ENCODE results near the gene TRAPPC13.
"Not testable (repeated sequence)": the region's sequence is repeated elsewhere in the genome, so short reads cannot be mapped to it uniquely, and the experiment has no call there.

Gene TRAPPC13

GRCh38 chr5:65676056-65676455 is 51.2 kb downstream of the TRAPPC13 start:
- not testable (repeated sequence) for DNase-seq (ENCODE audit: low read depth in 2 of 2)

GRCh38 chr5:65682148-65682547 is 57.3 kb downstream of the TRAPPC13 start:
- DNase-seq (ENCODE audit: low read depth in 2 of 2) = no peak

GRCh38 chr5:65693121-65693520 is 68.3 kb downstream of the TRAPPC13 start:
- no peak for DNase-seq (ENCODE audit: low read depth in 2 of 2)

GRCh38 chr5:65695162-65695755 is 70.4 kb downstream of the TRAPPC13 start:
- DNase-seq (ENCODE audit: low read depth in 2 of 2) = no peak

- no peak for DNase-seq (ENCODE audit: low read depth in 2 of 2)
Measured at GRCh38 chr5:65695896-65696295, 71.1 kb downstream of the TRAPPC13 start.

GRCh38 chr5:65696892-65697291 is 72.1 kb downstream of the TRAPPC13 start:
- no peak for DNase-seq (ENCODE audit: low read depth in 2 of 2)

GRCh38 chr5:65699338-65699737 is 74.5 kb downstream of the TRAPPC13 start:
- DNase-seq (ENCODE audit: low read depth in 2 of 2) = no peak

- no peak for DNase-seq (ENCODE audit: low read depth in 2 of 2)
Measured at GRCh38 chr5:65702036-65702435, 77.2 kb downstream of the TRAPPC13 start.

GRCh38 chr5:65704621-65705239 is 79.9 kb downstream of the TRAPPC13 start:
- no peak for DNase-seq (ENCODE audit: low read depth in 2 of 2)

GRCh38 chr5:65707663-65708062 is 82.8 kb downstream of the TRAPPC13 start:
- DNase-seq (ENCODE audit: low read depth in 2 of 2) = no peak

GRCh38 chr5:65708145-65708544 is 83.3 kb downstream of the TRAPPC13 start:
- DNase-seq (ENCODE audit: low read depth in 2 of 2) = no peak
